Measurements from ENCODE around the gene FEN1.

Gene FEN1, protein sequence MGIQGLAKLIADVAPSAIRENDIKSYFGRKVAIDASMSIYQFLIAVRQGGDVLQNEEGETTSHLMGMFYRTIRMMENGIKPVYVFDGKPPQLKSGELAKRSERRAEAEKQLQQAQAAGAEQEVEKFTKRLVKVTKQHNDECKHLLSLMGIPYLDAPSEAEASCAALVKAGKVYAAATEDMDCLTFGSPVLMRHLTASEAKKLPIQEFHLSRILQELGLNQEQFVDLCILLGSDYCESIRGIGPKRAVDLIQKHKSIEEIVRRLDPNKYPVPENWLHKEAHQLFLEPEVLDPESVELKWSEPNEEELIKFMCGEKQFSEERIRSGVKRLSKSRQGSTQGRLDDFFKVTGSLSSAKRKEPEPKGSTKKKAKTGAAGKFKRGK
- total RNA-seq = 7.0 to 71.7 (median 24.2) reads per million in 9 experiments

GRCh38 chr11:61792310-61793082 is at the start of gene FEN1, which contains the start of gene TMEM258:
Gene FEN1 (plus strand): TSS chr11:61792911. CDS start chr11:61795362, 2,451 bp downstream.
Gene TMEM258 (minus strand): TSS chr11:61792599. CDS start chr11:61792558, 41 bp downstream.
- Mint-ChIP-seq H3K4me1 (ENCODE audit: low read depth in 2 of 2) (peaks cover 16 to 27% of the 10 kb centered on the region in 2 donors), H3K27ac (peak within 1 kb of the TSS; percentile 97 to 100), H3K4me3 (peak within 1 kb of the TSS; percentile 87 to 98), H3K27me3 (no peaks in the 10 kb centered on the region), H3K9me3 (no peaks in the 10 kb centered on the region), H3K36me3 (ENCODE audit: insufficient read depth) (peaks cover 35% of the 10 kb centered on the region)
- DNase-seq = peak; percentile 82 to 86 (median 84)
- ATAC-seq (replicated peaks) = peak; percentile 87

GRCh38 chr11:61743486-61744095 is 49.1 kb upstream of the FEN1 start:
- Mint-ChIP-seq H3K4me1 (ENCODE audit: low read depth in 2 of 2) (no peaks in the 10 kb centered on the region), H3K36me3 (ENCODE audit: insufficient read depth) (no peaks in the 10 kb centered on the region), H3K27ac (no peak overlapping the region), H3K9me3 (no peaks in the 10 kb centered on the region), H3K27me3 (peaks cover 0 to under 1% of the 10 kb centered on the region in 2 donors), H3K4me3 (no peak overlapping the region)
- DNase-seq = no peak
- no peak for ATAC-seq (replicated peaks)

DNA sequence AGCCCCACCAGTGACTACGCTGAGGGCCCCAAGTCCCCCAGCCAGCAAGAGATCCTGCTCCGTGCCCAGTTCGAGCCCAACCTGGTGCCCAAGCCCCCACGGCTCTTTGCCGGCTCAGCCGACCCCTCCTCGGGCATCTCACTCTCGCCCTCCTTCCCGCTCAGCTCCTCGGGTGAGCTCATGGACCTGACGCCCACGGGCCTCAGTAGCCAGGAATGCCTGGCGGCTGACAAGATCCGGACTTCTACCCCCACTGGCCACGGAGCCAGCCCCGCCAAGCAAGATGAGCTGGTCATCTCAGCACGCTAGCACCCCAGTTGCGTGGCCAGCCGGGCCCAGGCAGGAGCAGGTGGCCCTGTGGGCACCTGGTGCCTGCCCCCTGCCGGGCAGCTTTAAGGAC is 48.5 kb upstream of the FEN1 start:
- Mint-ChIP-seq H3K36me3 (ENCODE audit: insufficient read depth) (no peaks in the 10 kb centered on the region), H3K27ac (no peak overlapping the region), H3K4me3 (no peak overlapping the region), H3K9me3 (no peaks in the 10 kb centered on the region), H3K27me3 (peaks cover 2 to 7% of the 10 kb centered on the region in 2 donors), H3K4me1 (ENCODE audit: low read depth in 2 of 2) (no peaks in the 10 kb centered on the region)
- ATAC-seq (replicated peaks) = no peak
- DNase-seq = no peak

DNA sequence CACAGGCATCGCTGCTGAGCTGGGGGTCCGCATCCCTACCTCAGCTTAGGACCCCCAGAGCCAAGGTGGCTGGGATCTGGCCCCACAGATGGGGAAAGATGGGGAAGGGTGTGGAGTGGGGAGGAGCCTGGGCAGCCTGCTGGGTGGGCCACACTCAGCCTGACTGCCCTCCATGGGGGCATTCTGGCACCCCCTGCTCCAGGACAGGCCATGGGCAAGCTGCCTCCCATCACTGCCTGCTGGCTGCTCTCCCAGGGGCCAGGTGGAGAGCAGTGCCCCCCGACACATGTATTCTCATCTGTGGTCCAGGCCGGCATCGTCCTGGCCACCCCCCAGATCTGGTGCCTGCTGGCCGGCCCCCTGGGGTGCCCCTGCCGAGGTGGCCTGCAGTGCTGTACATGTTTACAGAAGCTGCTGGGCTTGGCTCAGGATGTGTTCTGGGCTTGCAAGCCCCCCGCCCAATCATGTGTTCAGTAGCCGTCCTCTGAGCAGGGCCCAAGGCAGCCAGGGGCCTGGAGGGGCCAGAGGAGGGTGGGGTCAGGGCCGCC is 48.0 kb upstream of the FEN1 start:
- Mint-ChIP-seq H3K27ac (no peak overlapping the region), H3K36me3 (ENCODE audit: insufficient read depth) (no peaks in the 10 kb centered on the region), H3K27me3 (peaks cover 6 to 12% of the 10 kb centered on the region in 2 donors), H3K4me1 (ENCODE audit: low read depth in 2 of 2) (no peaks in the 10 kb centered on the region), H3K9me3 (no peaks in the 10 kb centered on the region), H3K4me3 (no peak overlapping the region)
- no peak for ATAC-seq (replicated peaks)
- no peak for DNase-seq

DNA sequence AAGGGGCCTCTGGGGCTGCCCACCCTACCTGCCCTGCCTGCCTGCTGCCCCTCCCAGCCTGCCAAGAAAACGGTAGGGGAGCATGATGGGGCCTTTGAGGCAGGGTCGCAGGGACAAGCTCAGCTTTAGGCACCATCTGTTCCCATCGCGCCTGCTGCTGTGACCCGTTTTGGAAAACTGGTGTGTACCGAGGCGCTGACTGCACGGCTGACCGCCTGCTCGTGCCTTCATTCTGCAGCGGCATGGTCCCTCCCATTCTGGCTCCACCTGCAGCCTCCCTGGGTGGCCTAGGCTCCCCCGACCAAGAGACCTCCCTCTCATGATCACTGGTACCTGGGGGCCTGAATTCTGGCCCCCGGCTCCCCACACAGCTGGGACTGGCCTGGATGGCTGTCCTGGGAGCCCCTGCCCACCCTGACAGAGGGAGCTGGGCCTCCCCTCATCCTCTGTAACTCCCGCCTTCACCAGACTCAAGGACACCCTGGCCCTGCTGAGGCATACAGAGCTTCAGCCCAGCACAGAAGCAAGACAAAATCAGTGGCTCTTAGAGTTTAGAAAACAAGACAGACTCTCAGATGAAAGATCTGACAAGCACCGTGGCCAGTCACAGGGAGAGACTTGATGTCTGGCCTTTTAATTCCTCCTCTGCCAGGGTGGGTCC is 46.8 kb upstream of the FEN1 start:
- no peak overlapping the region for H3K4me3 Mint-ChIP-seq

DNA sequence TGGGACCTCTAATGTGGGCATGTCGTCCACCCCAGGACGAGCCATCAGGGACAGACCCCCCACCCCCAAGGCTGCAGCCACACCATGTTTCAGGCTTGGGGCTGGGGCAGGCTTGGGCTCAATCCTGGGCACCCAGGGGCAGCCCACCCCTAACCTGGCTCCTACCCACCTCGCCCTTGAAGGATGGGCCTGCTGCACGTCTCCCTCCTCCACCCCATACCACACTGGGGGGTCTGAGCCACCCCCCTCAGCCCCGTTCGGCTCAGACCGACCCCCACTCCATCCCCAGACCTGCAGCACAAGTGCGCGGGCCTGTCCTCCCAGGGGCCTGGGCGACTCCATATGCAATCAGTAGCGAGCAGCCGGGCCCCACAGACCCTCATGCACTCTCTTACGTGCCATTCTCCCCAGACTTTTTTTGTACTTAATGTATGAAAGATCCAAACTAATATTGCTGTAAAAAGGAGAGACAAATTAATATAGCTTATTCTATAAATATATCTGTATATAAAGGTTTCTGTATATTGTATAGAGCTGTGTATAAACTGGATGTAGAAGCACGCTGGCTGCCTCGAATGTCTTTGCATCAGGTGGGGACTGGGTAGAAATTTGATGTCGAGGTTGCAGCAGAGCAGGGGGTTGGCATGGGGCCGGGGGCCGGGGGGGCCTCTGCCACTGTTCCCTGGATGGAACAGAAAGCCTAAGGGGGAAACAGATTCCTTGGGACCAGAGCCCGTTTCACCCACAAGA is 46.1 kb upstream of the FEN1 start:
- no peak overlapping the region for H3K27ac Mint-ChIP-seq
- no peaks in the 10 kb centered on the region for H3K36me3 Mint-ChIP-seq (ENCODE audit: insufficient read depth)
- no peaks in the 10 kb centered on the region for H3K9me3 Mint-ChIP-seq
- no peak for DNase-seq
- H3K27me3 Mint-ChIP-seq = peaks cover 15 to 25% of the 10 kb centered on the region in 2 donors
- ATAC-seq (replicated peaks) = no peak
- H3K4me3 Mint-ChIP-seq = no peak overlapping the region
- peaks cover 0 to 3% of the 10 kb centered on the region in 2 donors for H3K4me1 Mint-ChIP-seq (ENCODE audit: low read depth in 2 of 2)

More for the DNA sequence above, 46.8 kb upstream of the FEN1 start:
- Mint-ChIP-seq H3K4me1 (ENCODE audit: low read depth in 2 of 2) (peaks cover 0 to under 1% of the 10 kb centered on the region in 2 donors), H3K36me3 (ENCODE audit: insufficient read depth) (no peaks in the 10 kb centered on the region), H3K27ac (no peak overlapping the region), H3K27me3 (peaks cover 10 to 17% of the 10 kb centered on the region in 2 donors), H3K9me3 (no peaks in the 10 kb centered on the region)
- DNase-seq (no peak), ATAC-seq (replicated peaks) (no peak)

GRCh38 chr11:61747192-61747966 is 45.3 kb upstream of the FEN1 start:
- H3K4me1 Mint-ChIP-seq (ENCODE audit: low read depth in 2 of 2) = peaks cover 0 to 3% of the 10 kb centered on the region in 2 donors
- ATAC-seq (replicated peaks) (peak; percentile 26), DNase-seq (peak; percentile 30 to 42 (median 35))
- H3K36me3 Mint-ChIP-seq (ENCODE audit: insufficient read depth) = no peaks in the 10 kb centered on the region
- H3K27ac Mint-ChIP-seq = no peak overlapping the region
- no peak overlapping the region for H3K4me3 Mint-ChIP-seq
- peaks cover 15 to 25% of the 10 kb centered on the region in 2 donors for H3K27me3 Mint-ChIP-seq
- no peaks in the 10 kb centered on the region for H3K9me3 Mint-ChIP-seq

- no peak for ATAC-seq (replicated peaks)
- H3K4me3 Mint-ChIP-seq = no peak overlapping the region
- DNase-seq = no peak
- no peaks in the 10 kb centered on the region for H3K9me3 Mint-ChIP-seq
- peaks cover 16 to 28% of the 10 kb centered on the region in 2 donors for H3K27me3 Mint-ChIP-seq
- peaks cover 1 to 4% of the 10 kb centered on the region in 2 donors for H3K4me1 Mint-ChIP-seq (ENCODE audit: low read depth in 2 of 2)
- no peak overlapping the region for H3K27ac Mint-ChIP-seq
- no peaks in the 10 kb centered on the region for H3K36me3 Mint-ChIP-seq (ENCODE audit: insufficient read depth)
Observed at GRCh38 chr11:61747967-61748285, 44.8 kb upstream of the FEN1 start.

GRCh38 chr11:61749591-61750217 is 43.0 kb upstream of the FEN1 start:
- Mint-ChIP-seq H3K27me3 (peaks cover 28 to 42% of the 10 kb centered on the region in 2 donors), H3K27ac (no peak overlapping the region), H3K9me3 (no peaks in the 10 kb centered on the region), H3K36me3 (ENCODE audit: insufficient read depth) (no peaks in the 10 kb centered on the region), H3K4me1 (ENCODE audit: low read depth in 2 of 2) (peaks cover 13 to 17% of the 10 kb centered on the region in 2 donors), H3K4me3 (no peak overlapping the region)
- ATAC-seq (replicated peaks) (no peak), DNase-seq (no peak)

GRCh38 chr11:61750631-61751273 is 42.0 kb upstream of the FEN1 start:
- Mint-ChIP-seq H3K27ac (no peak overlapping the region), H3K27me3 (peaks cover 28 to 42% of the 10 kb centered on the region in 2 donors), H3K36me3 (ENCODE audit: insufficient read depth) (no peaks in the 10 kb centered on the region), H3K4me1 (ENCODE audit: low read depth in 2 of 2) (peaks cover 14 to 19% of the 10 kb centered on the region in 2 donors), H3K9me3 (no peaks in the 10 kb centered on the region), H3K4me3 (peak overlapping the region; percentile 0 to 21)
- no peak for DNase-seq
- ATAC-seq (replicated peaks) = no peak

- no peak overlapping the region for H3K27ac Mint-ChIP-seq
- H3K27me3 Mint-ChIP-seq = peaks cover 28 to 42% of the 10 kb centered on the region in 2 donors
- no peaks in the 10 kb centered on the region for H3K9me3 Mint-ChIP-seq
- DNase-seq (no peak), ATAC-seq (replicated peaks) (no peak)
- no peaks in the 10 kb centered on the region for H3K36me3 Mint-ChIP-seq (ENCODE audit: insufficient read depth)
- peak overlapping the region; percentile 0 to 21 for H3K4me3 Mint-ChIP-seq
- H3K4me1 Mint-ChIP-seq (ENCODE audit: low read depth in 2 of 2) = peaks cover 17 to 25% of the 10 kb centered on the region in 2 donors
Observed at GRCh38 chr11:61751384-61751783, 41.3 kb upstream of the FEN1 start.
